ENCODE data around the gene TMEM198. TPM values are rescaled to one million over a fixed set of nuclear protein-coding genes. Genes with fewer than 3 reads are reported as not detected.

The TMEM198 gene
- total RNA-seq, 1 experiment from 2014 or later: 1.1 TPM

DNA sequence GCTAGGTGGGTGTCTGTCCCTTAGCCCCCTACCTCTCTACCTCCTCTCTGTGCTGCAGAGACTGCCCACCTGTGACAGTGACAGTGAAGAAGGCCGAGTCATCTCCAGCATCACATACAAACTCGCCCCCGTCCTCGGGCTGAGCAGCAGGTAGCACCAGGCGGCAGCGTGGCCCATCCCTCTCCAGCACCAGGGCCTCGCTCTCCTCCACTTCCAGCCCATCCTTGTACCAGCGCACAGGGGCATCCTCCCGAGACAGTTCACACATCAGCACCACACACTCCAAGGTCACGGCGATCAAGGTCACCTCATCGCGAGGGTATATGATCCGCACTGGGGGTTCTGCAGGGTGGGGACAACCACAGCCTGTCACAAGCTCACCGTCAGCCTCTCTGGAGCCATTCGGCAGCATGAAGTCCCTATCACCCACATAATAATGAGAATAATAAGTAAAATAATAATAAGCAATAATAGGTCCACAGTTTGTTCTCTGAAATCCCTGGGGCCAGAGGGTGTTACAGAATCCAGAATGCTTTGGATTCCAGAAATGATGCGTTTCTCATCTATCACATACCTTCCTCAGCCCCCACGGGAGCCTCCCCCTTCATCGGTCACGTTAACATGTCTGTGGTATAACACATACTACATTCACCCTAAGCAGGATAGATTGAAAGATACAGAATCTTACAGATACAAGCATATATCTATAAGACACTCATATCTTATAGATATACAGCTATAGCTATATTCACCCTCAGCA, 15.5 kb downstream of the TMEM198 start:
- intact Hi-C loops (cut with micrococcal nuclease): no loop called here
- ChIA-PET CTCF (interaction anchor here (0.5 to 0.7 kb wide), 4 partner anchors 37 to 611 kb away, joined by 3 to 4 read pairs (median 4); no protein-coding TSS in a partner anchor), POLR2A (ENCODE audit: unreplicated experiment) (no interaction called here)
- ATAC-seq (no peak), DNase-seq (no peak)
- Histone ChIP-seq H4K20me1 (ENCODE audit: low read length) (no peaks in the 10 kb centered on the region), H3K27me3 (ENCODE audit: low read length) (no peaks in the 10 kb centered on the region), H3K9ac (ENCODE audit: low read length) (no peak overlapping the region), H3K4me3 (ENCODE audit: low read length) (no peak overlapping the region), H3K79me2 (ENCODE audit: low read length) (no peaks in the 10 kb centered on the region), H3K9me3 (ENCODE audit: low read length) (no peaks in the 10 kb centered on the region), H3F3A (ENCODE audit: low read length, unreplicated experiment) (no peaks in the 10 kb centered on the region), H3K4me1 (ENCODE audit: insufficient read depth, low read length) (no peaks in the 10 kb centered on the region), H3K4me2 (ENCODE audit: low read length) (no peak overlapping the region), H3K27ac (ENCODE audit: low read length) (no peak overlapping the region), H3K36me3 (ENCODE audit: low read depth, low read length) (no peaks in the 10 kb centered on the region; the same call in 1 of the 2 replicates), H2AFZ (ENCODE audit: low read length) (no peak overlapping the region), H3K9me2 (replicated peaks; ENCODE audit: low read length) (no peaks in the 10 kb centered on the region)
- BruUV-seq (replicated peaks): no TSS peak
- no peak for TF ChIP-seq EZH2 (IDR thresholded peaks at IDR 0.05; ENCODE audit: low read length, unreplicated experiment)
- TF ChIP-seq EZH2phosphoT487 (IDR thresholded peaks at IDR 0.05; ENCODE audit: borderline replicate concordance, low read length): no peak
- TF ChIP-seq, protein P1, sequence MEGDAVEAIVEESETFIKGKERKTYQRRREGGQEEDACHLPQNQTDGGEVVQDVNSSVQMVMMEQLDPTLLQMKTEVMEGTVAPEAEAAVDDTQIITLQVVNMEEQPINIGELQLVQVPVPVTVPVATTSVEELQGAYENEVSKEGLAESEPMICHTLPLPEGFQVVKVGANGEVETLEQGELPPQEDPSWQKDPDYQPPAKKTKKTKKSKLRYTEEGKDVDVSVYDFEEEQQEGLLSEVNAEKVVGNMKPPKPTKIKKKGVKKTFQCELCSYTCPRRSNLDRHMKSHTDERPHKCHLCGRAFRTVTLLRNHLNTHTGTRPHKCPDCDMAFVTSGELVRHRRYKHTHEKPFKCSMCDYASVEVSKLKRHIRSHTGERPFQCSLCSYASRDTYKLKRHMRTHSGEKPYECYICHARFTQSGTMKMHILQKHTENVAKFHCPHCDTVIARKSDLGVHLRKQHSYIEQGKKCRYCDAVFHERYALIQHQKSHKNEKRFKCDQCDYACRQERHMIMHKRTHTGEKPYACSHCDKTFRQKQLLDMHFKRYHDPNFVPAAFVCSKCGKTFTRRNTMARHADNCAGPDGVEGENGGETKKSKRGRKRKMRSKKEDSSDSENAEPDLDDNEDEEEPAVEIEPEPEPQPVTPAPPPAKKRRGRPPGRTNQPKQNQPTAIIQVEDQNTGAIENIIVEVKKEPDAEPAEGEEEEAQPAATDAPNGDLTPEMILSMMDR (conservative IDR thresholded peaks at IDR 0.05; ENCODE audit: low read depth, low read length): no peak

- DNase-seq: no peak
- no peak overlapping the region for H3K4me3 ChIP-seq (ENCODE audit: low read length)
- H3K79me2 ChIP-seq (ENCODE audit: low read length): no peaks in the 10 kb centered on the region
Observed at GRCh38 chr2:219560037-219560892, 16.4 kb downstream of the TMEM198 start.

More at GRCh38 chr2:219560037-219560892, 16.4 kb downstream of the TMEM198 start:
- Histone ChIP-seq H3K9me2 (replicated peaks; ENCODE audit: low read length) (no peaks in the 10 kb centered on the region), H2AFZ (ENCODE audit: low read length) (no peak overlapping the region), H3K36me3 (ENCODE audit: low read depth, low read length) (no peaks in the 10 kb centered on the region; the same call in 1 of the 2 replicates), H3K9me3 (ENCODE audit: low read length) (no peaks in the 10 kb centered on the region), H3K4me2 (ENCODE audit: low read length) (no peak overlapping the region), H3K27ac (ENCODE audit: low read length) (no peak overlapping the region), H3K4me1 (ENCODE audit: insufficient read depth, low read length) (no peaks in the 10 kb centered on the region), H3K27me3 (ENCODE audit: low read length) (no peaks in the 10 kb centered on the region), H3F3A (ENCODE audit: low read length, unreplicated experiment) (no peaks in the 10 kb centered on the region), H4K20me1 (ENCODE audit: low read length) (no peaks in the 10 kb centered on the region), H3K9ac (ENCODE audit: low read length) (no peak overlapping the region)
- TF ChIP-seq, protein P1 (conservative IDR thresholded peaks at IDR 0.05; ENCODE audit: low read depth, low read length): peak; percentile 64
- no peak for TF ChIP-seq EZH2phosphoT487 (IDR thresholded peaks at IDR 0.05; ENCODE audit: borderline replicate concordance, low read length)
- no TSS peak for BruUV-seq (replicated peaks)
- CTCF ChIA-PET: interaction anchor here (0.5 to 0.8 kb wide), 4 partner anchors 21 to 74 kb away, joined by 3 to 4 read pairs (median 4); no protein-coding TSS in a partner anchor
- ATAC-seq: peak; percentile 34
- intact Hi-C loops (cut with micrococcal nuclease): no loop called here
- POLR2A ChIA-PET (ENCODE audit: unreplicated experiment): no interaction called here

Measured in PC-3 (cell line).